GM12878 (cell line): ENCODE results near the gene SLAMF8. TPM values are rescaled to one million over a fixed set of nuclear protein-coding genes. Genes with fewer than 3 reads are reported as not detected.

ENCODE experiments used
- BCLAF1 ChIP-seq: fragments of 450-650 bp; IDR thresholded peaks from 2 replicates; pipeline ENCODE4 v1.6.1; 2017; ENCODE audit warnings: antibody characterized with exemption, mild to moderate bottlenecking, moderate library complexity
- BHLHE40 ChIP-seq, 2 experiments: fragments of 450-650 bp in 1 of 2; IDR thresholded peaks; 2 replicates each; pipeline ENCODE4 v1.6.1; 2011 to 2017; ENCODE audit warnings: low read depth in 2 of 2, borderline replicate concordance in 1 of 2, improper control_type of control experiment in 1 of 2, low read length in 1 of 2, mild to moderate bottlenecking in 1 of 2
- CHD2 ChIP-seq: IDR thresholded peaks from 2 replicates; pipeline ENCODE4 v1.6.1; 2011; ENCODE audit warnings: low read depth, low read length, improper control_type of control experiment, borderline replicate concordance
- HCFC1 ChIP-seq: fragments of 150-350 bp; IDR thresholded peaks from 2 replicates; pipeline ENCODE4 v1.6.1; 2014; ENCODE audit warnings: low read length
- MXI1 ChIP-seq: fragments of 150-350 bp; IDR thresholded peaks from 2 replicates; pipeline ENCODE4 v1.6.1; 2011; ENCODE audit warnings: low read depth, mild to moderate bottlenecking, inconsistent platforms, low read length, improper control_type of control experiment
- RELA ChIP-seq: fragments of 450-650 bp; IDR thresholded peaks from 2 replicates; pipeline ENCODE4 v1.8.0; 2014; ENCODE audit warnings: borderline replicate concordance; ENCODE audit not compliant: partially characterized antibody
- TCF3 ChIP-seq: IDR thresholded peaks from 2 replicates; pipeline ENCODE4 v1.6.1; 2012; ENCODE audit warnings: low read depth, mild to moderate bottlenecking, low read length, borderline replicate concordance; ENCODE audit not compliant: insufficient read depth
- WRNIP1 ChIP-seq: IDR thresholded peaks from 2 replicates; pipeline ENCODE4 v1.6.1; 2011; ENCODE audit warnings: low read depth, low read length, improper control_type of control experiment, borderline replicate concordance
- ZNF687 ChIP-seq: fragments of 450-650 bp; IDR thresholded peaks from 2 replicates; pipeline ENCODE4 v1.6.1; 2017; ENCODE audit warnings: mild to moderate bottlenecking, moderate library complexity
- polyA plus RNA-seq, 11 experiments: library from polyadenylated mRNA; depleted of rRNA in 4 of 11; unstranded in 6 of 11; stranded (reverse) in 5 of 11; fragments of >200 nt; fragmentation: Nextera tagmentation in 4 of 11; fragmentation: Illumina TruSeq in 1 of 11; extraction: Ambion mirVana in 4 of 11; extraction: Trizol in 1 of 11; gene quantifications; 1 replicate in 1 of 11; 2 replicates in 10 of 11; pipeline versions ENCODE4 v1.2.1 to v1.2.3, GENCODE V29; 2011 to 2016; ENCODE audit warnings: inconsistent platforms in 2 of 11, missing spikeins in 2 of 11, low read depth in 1 of 11
- total RNA-seq, 4 experiments: library from RNA; depleted of rRNA in 3 of 4; stranded (reverse); fragments of >200 nt in 3 of 4; fragmentation: Illumina TruSeq in 1 of 4; extraction: Trizol in 1 of 4; gene quantifications; 2 replicates each; pipeline versions ENCODE4 v1.2.1 to v1.2.3, GENCODE V29; 2013 to 2021

The SLAMF8 gene
- total and polyA plus RNA-seq, 10 of the 15 experiments (the other 5 are each of a cell fraction or from before 2014, with no cell fraction given), result 0.04 to 0.69 (median 0.10) TPM; not detected in 3

GRCh38 chr1:159873530-159874143 is 47.0 kb downstream of the SLAMF8 start (continued):
- no peak for TF ChIP-seq RELA
- no peak for TF ChIP-seq MXI1
- no peak for TF ChIP-seq ZNF687
- no peak for TF ChIP-seq WRNIP1
- TF ChIP-seq HCFC1, result no peak
- no peak for TF ChIP-seq TCF3
- TF ChIP-seq BHLHE40 (IDR thresholded peaks at IDR 0.05; ENCODE audit: borderline replicate concordance in 1 of 2, low read depth in 2 of 2, low read length in 1 of 2), result no peak
- no peak for TF ChIP-seq CHD2
- TF ChIP-seq BCLAF1, result no peak
